ENCODE measurements around the gene SPATS2. TPM values are rescaled to one million over a fixed set of nuclear protein-coding genes. Genes with fewer than 3 reads are reported as not detected.

Gene SPATS2
- polyA plus RNA-seq, 4 donors: 11.9 to 26.3 (median 14.4) TPM

- no peak for FAIRE-seq
- Histone ChIP-seq H3K4me1 (ENCODE audit: control insufficient read depth in 3 of 3, insufficient read depth in 2 of 3, low read depth in 1 of 3, low read length in 2 of 3) (no peaks in the 10 kb centered on the region), H3K27me3 (ENCODE audit: control insufficient read depth in 3 of 3, insufficient read depth in 3 of 3, low read length in 3 of 3) (no peaks in the 10 kb centered on the region), H3K36me3 (ENCODE audit: control insufficient read depth in 3 of 3, insufficient read depth in 2 of 3, low read depth in 1 of 3, low read length in 3 of 3) (no peaks in the 10 kb centered on the region), H3K27ac (ENCODE audit: low read depth in 1 of 3, low read length in 2 of 3) (no peak overlapping the region), H3K9me3 (ENCODE audit: control insufficient read depth in 2 of 2, insufficient read depth in 1 of 2, low read depth in 1 of 2, low read length in 1 of 2) (peaks cover 0 to 3% of the 10 kb centered on the region in 2 donors), H3K4me3 (ENCODE audit: low read depth in 1 of 3, low read length in 3 of 3) (no peak overlapping the region)
- peak in 1 of 2 donors; percentile 41 for DNase-seq
- WGBS, 3 donors: 89 to 96% (median 90%) methylated on average over 1 of the region's 1 CpG
Measured at GRCh38 chr12:49397000-49397399, 29.7 kb downstream of the SPATS2 start.

- DNase-seq (no peak), FAIRE-seq (no peak)
- Histone ChIP-seq H3K27ac (ENCODE audit: low read depth in 1 of 3, low read length in 2 of 3) (no peak overlapping the region), H3K4me3 (ENCODE audit: low read depth in 1 of 3, low read length in 3 of 3) (no peak overlapping the region), H3K9me3 (ENCODE audit: control insufficient read depth in 2 of 2, insufficient read depth in 1 of 2, low read depth in 1 of 2, low read length in 1 of 2) (no peaks in the 10 kb centered on the region), H3K4me1 (ENCODE audit: control insufficient read depth in 3 of 3, insufficient read depth in 2 of 3, low read depth in 1 of 3, low read length in 2 of 3) (peaks cover 0 to 4% (median 2%) of the 10 kb centered on the region in 3 donors), H3K36me3 (ENCODE audit: control insufficient read depth in 3 of 3, insufficient read depth in 2 of 3, low read depth in 1 of 3, low read length in 3 of 3) (no peaks in the 10 kb centered on the region), H3K27me3 (ENCODE audit: control insufficient read depth in 3 of 3, insufficient read depth in 3 of 3, low read length in 3 of 3) (no peaks in the 10 kb centered on the region)
- 81 to 91% (median 85%) methylated on average over 1 of the region's 1 CpG for WGBS, 3 donors
Measured at GRCh38 chr12:49400304-49400703, 33.0 kb downstream of the SPATS2 start.

GRCh38 chr12:49403971-49404450, 36.7 kb downstream of the SPATS2 start:
- Histone ChIP-seq H3K36me3 (ENCODE audit: control insufficient read depth in 3 of 3, insufficient read depth in 2 of 3, low read depth in 1 of 3, low read length in 3 of 3) (peaks cover 0 to 2% (median 0%) of the 10 kb centered on the region in 3 donors), H3K9me3 (ENCODE audit: control insufficient read depth in 2 of 2, insufficient read depth in 1 of 2, low read depth in 1 of 2, low read length in 1 of 2) (no peaks in the 10 kb centered on the region), H3K27me3 (ENCODE audit: control insufficient read depth in 3 of 3, insufficient read depth in 3 of 3, low read length in 3 of 3) (no peaks in the 10 kb centered on the region), H3K4me3 (ENCODE audit: low read depth in 1 of 3, low read length in 3 of 3) (no peak overlapping the region), H3K27ac (ENCODE audit: low read depth in 1 of 3, low read length in 2 of 3) (no peak overlapping the region), H3K4me1 (ENCODE audit: control insufficient read depth in 3 of 3, insufficient read depth in 2 of 3, low read depth in 1 of 3, low read length in 2 of 3) (peaks cover 0 to 4% (median 2%) of the 10 kb centered on the region in 3 donors)
- FAIRE-seq: no peak
- 13 to 56% (median 35%) methylated on average over 5 of the region's 5 CpGs for WGBS, 3 donors
- DNase-seq: peak in 1 of 2 donors; percentile 37

- FAIRE-seq: no peak
- no peaks in the 10 kb centered on the region for H3K27me3 ChIP-seq (ENCODE audit: control insufficient read depth in 3 of 3, insufficient read depth in 3 of 3, low read length in 3 of 3)
Measured at GRCh38 chr12:49404956-49405355, 37.7 kb downstream of the SPATS2 start.

GRCh38 chr12:49410818-49411217, 43.6 kb downstream of the SPATS2 start:
- H3K9me3 ChIP-seq (ENCODE audit: control insufficient read depth in 2 of 2, insufficient read depth in 1 of 2, low read depth in 1 of 2, low read length in 1 of 2): no peaks in the 10 kb centered on the region
- no peaks in the 10 kb centered on the region for H3K27me3 ChIP-seq (ENCODE audit: control insufficient read depth in 3 of 3, insufficient read depth in 3 of 3, low read length in 3 of 3)
- H3K4me1 ChIP-seq (ENCODE audit: control insufficient read depth in 3 of 3, insufficient read depth in 2 of 3, low read depth in 1 of 3, low read length in 2 of 3): no peaks in the 10 kb centered on the region
- no peak overlapping the region for H3K27ac ChIP-seq (ENCODE audit: low read depth in 1 of 3, low read length in 2 of 3)
- peaks cover 0 to 2% (median 0%) of the 10 kb centered on the region in 3 donors for H3K36me3 ChIP-seq (ENCODE audit: control insufficient read depth in 3 of 3, insufficient read depth in 2 of 3, low read depth in 1 of 3, low read length in 3 of 3)
- FAIRE-seq (no peak), DNase-seq (no peak)
- WGBS, 3 donors: 87 to 95% (median 94%) methylated on average over 1 of the region's 1 CpG
- H3K4me3 ChIP-seq (ENCODE audit: low read depth in 1 of 3, low read length in 3 of 3): no peak overlapping the region

More at GRCh38 chr12:49404956-49405355, 37.7 kb downstream of the SPATS2 start:
- peaks cover 0 to 2% (median 0%) of the 10 kb centered on the region in 3 donors for H3K36me3 ChIP-seq (ENCODE audit: control insufficient read depth in 3 of 3, insufficient read depth in 2 of 3, low read depth in 1 of 3, low read length in 3 of 3)
- H3K4me3 ChIP-seq (ENCODE audit: low read depth in 1 of 3, low read length in 3 of 3): no peak overlapping the region
- no peak overlapping the region for H3K27ac ChIP-seq (ENCODE audit: low read depth in 1 of 3, low read length in 2 of 3)
- H3K9me3 ChIP-seq (ENCODE audit: control insufficient read depth in 2 of 2, insufficient read depth in 1 of 2, low read depth in 1 of 2, low read length in 1 of 2): no peaks in the 10 kb centered on the region
- peaks cover 0 to 4% (median 2%) of the 10 kb centered on the region in 3 donors for H3K4me1 ChIP-seq (ENCODE audit: control insufficient read depth in 3 of 3, insufficient read depth in 2 of 3, low read depth in 1 of 3, low read length in 2 of 3)
- DNase-seq: no peak

- no peak for DNase-seq
- Histone ChIP-seq H3K4me3 (ENCODE audit: low read depth in 1 of 3, low read length in 3 of 3) (no peak overlapping the region), H3K27me3 (ENCODE audit: control insufficient read depth in 3 of 3, insufficient read depth in 3 of 3, low read length in 3 of 3) (no peaks in the 10 kb centered on the region), H3K9me3 (ENCODE audit: control insufficient read depth in 2 of 2, insufficient read depth in 1 of 2, low read depth in 1 of 2, low read length in 1 of 2) (no peaks in the 10 kb centered on the region), H3K36me3 (ENCODE audit: control insufficient read depth in 3 of 3, insufficient read depth in 2 of 3, low read depth in 1 of 3, low read length in 3 of 3) (no peaks in the 10 kb centered on the region), H3K4me1 (ENCODE audit: control insufficient read depth in 3 of 3, insufficient read depth in 2 of 3, low read depth in 1 of 3, low read length in 2 of 3) (peaks cover 0 to 6% (median 0%) of the 10 kb centered on the region in 3 donors), H3K27ac (ENCODE audit: low read depth in 1 of 3, low read length in 2 of 3) (no peak overlapping the region)
- no peak for FAIRE-seq
- WGBS, 3 donors: 89 to 94% (median 91%) methylated on average over 6 of the region's 6 CpGs
Measured at GRCh38 chr12:49413010-49413409, 45.7 kb downstream of the SPATS2 start.

- DNase-seq: no peak
- H3K36me3 ChIP-seq (ENCODE audit: control insufficient read depth in 3 of 3, insufficient read depth in 2 of 3, low read depth in 1 of 3, low read length in 3 of 3): no peaks in the 10 kb centered on the region
- H3K27ac ChIP-seq (ENCODE audit: low read depth in 1 of 3, low read length in 2 of 3): no peak overlapping the region
Measured at GRCh38 chr12:49413796-49414195, 46.5 kb downstream of the SPATS2 start.

GRCh38 chr12:49414364-49414763, 47.1 kb downstream of the SPATS2 start:
- Histone ChIP-seq H3K27ac (ENCODE audit: low read depth in 1 of 3, low read length in 2 of 3) (no peak overlapping the region), H3K36me3 (ENCODE audit: control insufficient read depth in 3 of 3, insufficient read depth in 2 of 3, low read depth in 1 of 3, low read length in 3 of 3) (no peaks in the 10 kb centered on the region), H3K4me1 (ENCODE audit: control insufficient read depth in 3 of 3, insufficient read depth in 2 of 3, low read depth in 1 of 3, low read length in 2 of 3) (peaks cover 0 to 6% (median 0%) of the 10 kb centered on the region in 3 donors), H3K9me3 (ENCODE audit: control insufficient read depth in 2 of 2, insufficient read depth in 1 of 2, low read depth in 1 of 2, low read length in 1 of 2) (no peaks in the 10 kb centered on the region), H3K4me3 (ENCODE audit: low read depth in 1 of 3, low read length in 3 of 3) (no peak overlapping the region), H3K27me3 (ENCODE audit: control insufficient read depth in 3 of 3, insufficient read depth in 3 of 3, low read length in 3 of 3) (no peaks in the 10 kb centered on the region)
- 18 to 69% (median 44%) methylated on average over 2 of the region's 2 CpGs for WGBS, 3 donors
- DNase-seq: peak in 1 of 2 donors; percentile 28
- no peak for FAIRE-seq

More at GRCh38 chr12:49413796-49414195, 46.5 kb downstream of the SPATS2 start:
- Histone ChIP-seq H3K4me1 (ENCODE audit: control insufficient read depth in 3 of 3, insufficient read depth in 2 of 3, low read depth in 1 of 3, low read length in 2 of 3) (peaks cover 0 to 6% (median 0%) of the 10 kb centered on the region in 3 donors), H3K27me3 (ENCODE audit: control insufficient read depth in 3 of 3, insufficient read depth in 3 of 3, low read length in 3 of 3) (no peaks in the 10 kb centered on the region), H3K4me3 (ENCODE audit: low read depth in 1 of 3, low read length in 3 of 3) (no peak overlapping the region), H3K9me3 (ENCODE audit: control insufficient read depth in 2 of 2, insufficient read depth in 1 of 2, low read depth in 1 of 2, low read length in 1 of 2) (no peaks in the 10 kb centered on the region)
- no peak for FAIRE-seq

GRCh38 chr12:49415521-49415970, 48.3 kb downstream of the SPATS2 start:
- FAIRE-seq: no peak

More at GRCh38 chr12:49415521-49415970, 48.3 kb downstream of the SPATS2 start:
- Histone ChIP-seq H3K27me3 (ENCODE audit: control insufficient read depth in 3 of 3, insufficient read depth in 3 of 3, low read length in 3 of 3) (no peaks in the 10 kb centered on the region), H3K9me3 (ENCODE audit: control insufficient read depth in 2 of 2, insufficient read depth in 1 of 2, low read depth in 1 of 2, low read length in 1 of 2) (no peaks in the 10 kb centered on the region), H3K27ac (ENCODE audit: low read depth in 1 of 3, low read length in 2 of 3) (no peak overlapping the region), H3K4me1 (ENCODE audit: control insufficient read depth in 3 of 3, insufficient read depth in 2 of 3, low read depth in 1 of 3, low read length in 2 of 3) (peaks cover 0 to 7% (median under 1%) of the 10 kb centered on the region in 3 donors), H3K4me3 (ENCODE audit: low read depth in 1 of 3, low read length in 3 of 3) (no peak overlapping the region), H3K36me3 (ENCODE audit: control insufficient read depth in 3 of 3, insufficient read depth in 2 of 3, low read depth in 1 of 3, low read length in 3 of 3) (no peaks in the 10 kb centered on the region)
- DNase-seq: no peak
- WGBS, 3 donors: 92 to 100% (median 95%) methylated on average over 3 of the region's 3 CpGs
